Measurements from ENCODE around the gene LMOD2.

- no peak for TF ChIP-seq POLR2AphosphoS2 (conservative IDR thresholded peaks at IDR 0.05; ENCODE audit: low read length)
- TF ChIP-seq CTCF (IDR thresholded peaks at IDR 0.05): no peak
Measured at GRCh38 chr7:123632808-123633207, 22.9 kb upstream of the LMOD2 start.

Measured in A549 (cell line).